Endothelial cell of umbilical vein (primary cell): ENCODE data around the gene STYXL1. TPM values are rescaled to one million over a fixed set of nuclear protein-coding genes. Genes with fewer than 3 reads are reported as not detected.
A peak's percentile ranks its signal among the peaks of the same experiment; 100 is the strongest.

ENCODE experiments used
- BruUV-seq: library from RNA; stranded (reverse); fragments of 400-500 nt; replicated peaks from 2 replicates; lab custom pipeline; 2021; lab: Mats Ljungman, UMichigan
- CTCF ChIA-PET: fragments of 300-600, 350-600 bp; sonication (Branson Sonifier 250); formaldehyde crosslinking; loops from one replicate; lab custom pipeline; 2021; ENCODE audit warnings: antibody characterized with exemption, inconsistent platforms; lab: Charles Lee
- POLR2A ChIA-PET: fragments of 300-600, 350-600 bp; sonication (Branson Sonifier 250); formaldehyde crosslinking; loops from one replicate; lab custom pipeline; 2021; ENCODE audit warnings: antibody characterized with exemption, inconsistent platforms; lab: Charles Lee
- DNase-seq: peaks from one replicate; pipeline ENCODE4 v3.0.0-alpha.2; 2011; ENCODE audit warnings: low read depth, low spot score
- FAIRE-seq: peaks from 2 replicates; lab custom pipeline; 2011; peaks lifted over from hg19 to GRCh38; lab: Jason Lieb, UNC
- H2AFZ ChIP-seq: 2 replicates; pipeline ENCODE4 v1.6.0; 2012; ENCODE audit warnings: low read depth, low read length, control low read depth, inconsistent platforms
- H3K27ac ChIP-seq: 2 replicates; pipeline ENCODE4 v1.5.1; 2011; ENCODE audit warnings: low read depth, mild to moderate bottlenecking, control low read depth, low read length, moderate library complexity; ENCODE audit not compliant: insufficient read depth
- H3K27me3 ChIP-seq, 2 experiments: 2 replicates each; pipeline versions ENCODE4 v1.6.0 to v1.6.1; 2011; ENCODE audit warnings: low read length in 2 of 2, mixed read lengths in 1 of 2; ENCODE audit not compliant: control insufficient read depth in 2 of 2, insufficient read depth in 2 of 2
- H3K36me3 ChIP-seq, 2 experiments: 2 replicates in 1 of 2; 3 replicates in 1 of 2; pipeline ENCODE4 v1.5.1; 2011; ENCODE audit warnings: low read length in 2 of 2, mild to moderate bottlenecking in 1 of 2, moderate library complexity in 1 of 2; ENCODE audit not compliant: control insufficient read depth in 2 of 2, insufficient read depth in 2 of 2; ENCODE audit errors: extremely low read depth in 1 of 2
- H3K4me1 ChIP-seq: 3 replicates; pipeline ENCODE4 v1.5.1; 2011; ENCODE audit warnings: mild to moderate bottlenecking, low read length; ENCODE audit not compliant: control insufficient read depth, insufficient read depth; ENCODE audit errors: extremely low read depth
- H3K4me2 ChIP-seq: 2 replicates; pipeline ENCODE4 v1.6.1; 2011; ENCODE audit warnings: low read length, control low read depth, mixed read lengths; ENCODE audit not compliant: insufficient read depth
- H3K4me3 ChIP-seq, 3 experiments: fragments of 200-600 bp in 1 of 3; sonication (generic), shearing (Covaris generic) in 1 of 3; replicated peaks in 1 of 3; 2 replicates each; pipeline ENCODE4 v1.5.1; 2011 to 2016; ENCODE audit warnings: control low read depth in 3 of 3, low read length in 3 of 3, mild to moderate bottlenecking in 2 of 3, inconsistent platforms in 1 of 3, low read depth in 1 of 3, moderate library complexity in 1 of 3; ENCODE audit not compliant: insufficient read depth in 1 of 3
- H3K79me2 ChIP-seq: 2 replicates; pipeline ENCODE4 v1.6.0; 2012; ENCODE audit warnings: low read length, inconsistent platforms; ENCODE audit not compliant: control insufficient read depth, insufficient read depth
- H3K9ac ChIP-seq: replicated peaks from 2 replicates; pipeline ENCODE3; 2011; ENCODE audit warnings: low read length, control low read depth; ENCODE audit not compliant: insufficient read depth; ENCODE audit errors: extremely low read depth
- H3K9me1 ChIP-seq: replicated peaks from 3 replicates; pipeline ENCODE4 v1.6.0; 2011; ENCODE audit warnings: mild to moderate bottlenecking, low read length; ENCODE audit not compliant: control insufficient read depth, insufficient read depth; ENCODE audit errors: extremely low read depth
- H3K9me3 ChIP-seq: replicated peaks from 2 replicates; pipeline ENCODE4 v1.5.1; 2012; ENCODE audit warnings: low read length, inconsistent platforms; ENCODE audit not compliant: control insufficient read depth, insufficient read depth
- H4K20me1 ChIP-seq: replicated peaks from 2 replicates; pipeline ENCODE3; 2011; ENCODE audit warnings: mild to moderate bottlenecking, low read length; ENCODE audit not compliant: control insufficient read depth, insufficient read depth; ENCODE audit errors: extremely low read depth
- CTCF ChIP-seq, 2 donors: IDR thresholded peaks; 1 replicate in 1 of 2; 2 replicates in 1 of 2; pipeline ENCODE4 v1.5.1; 2011; ENCODE audit warnings: low read length in 2 of 2, mild to moderate bottlenecking in 2 of 2, moderate library complexity in 2 of 2, control low read depth in 1 of 2, inconsistent platforms in 1 of 2, low read depth in 1 of 2; ENCODE audit not compliant: insufficient read depth in 1 of 2; ENCODE audit errors: extremely low read depth in 1 of 2
- EZH2 ChIP-seq: IDR thresholded peaks from 2 replicates; pipeline ENCODE4 v1.6.1; 2012; ENCODE audit warnings: borderline replicate concordance, low read depth, mild to moderate bottlenecking, moderate library complexity, low read length, inconsistent platforms; ENCODE audit not compliant: severe bottlenecking
- FOS ChIP-seq: IDR thresholded peaks from 2 replicates; pipeline ENCODE4 v1.6.1; 2011; ENCODE audit warnings: mild to moderate bottlenecking, low read length, moderate library complexity, borderline replicate concordance; ENCODE audit not compliant: insufficient read depth
- GATA2 ChIP-seq: IDR thresholded peaks from 2 replicates; pipeline ENCODE4 v1.7.0; 2011; ENCODE audit warnings: low read depth, mild to moderate bottlenecking, moderate library complexity, mixed read lengths, low read length; ENCODE audit not compliant: insufficient read length, insufficient read depth
- JUN ChIP-seq: IDR thresholded peaks from 2 replicates; pipeline ENCODE4 v1.6.1; 2011; ENCODE audit warnings: borderline replicate concordance, low read depth; ENCODE audit not compliant: insufficient read length, insufficient read depth
- MAX ChIP-seq: IDR thresholded peaks from 2 replicates; pipeline ENCODE4 v1.6.1; 2011; ENCODE audit not compliant: insufficient read depth, insufficient read length
- MYC ChIP-seq: IDR thresholded peaks from one replicate; pipeline ENCODE4 v1.6.1; 2011; ENCODE audit warnings: mild to moderate bottlenecking, low read depth, low read length
- POLR2A ChIP-seq: IDR thresholded peaks from 2 replicates; pipeline ENCODE4 v1.6.1; 2012; ENCODE audit warnings: low read depth, mild to moderate bottlenecking, control low read depth, low read length
- POLR2AphosphoS5 ChIP-seq: IDR thresholded peaks from 2 replicates; pipeline ENCODE4 v1.6.1; 2012; ENCODE audit warnings: low read depth, mild to moderate bottlenecking, control low read depth, low read length, moderate library complexity; ENCODE audit not compliant: insufficient read depth
- dilution Hi-C: fragments of 300-500 bp; cut with MboI; formaldehyde crosslinking; loops from one replicate; pipeline ENCODE4 v1.15.0; 2019; ENCODE audit warnings: low sequenced_read_pairs; ENCODE audit not compliant: extremely low pct_ligation_motif_present
- intact Hi-C: fragments of 100-400 bp; cut with micrococcal nuclease; formaldehyde crosslinking; loops from one replicate; pipeline ENCODE4 v1.10.0; 2022
- polyA plus RNA-seq, 4 experiments: library from polyadenylated mRNA; depleted of rRNA in 3 of 4; stranded (reverse) in 3 of 4; unstranded in 1 of 4; fragments of >200 nt; gene quantifications; 2 replicates each; pipeline versions ENCODE4 v1.2.1 to v1.2.3, GENCODE V29; 2011 to 2012; ENCODE audit warnings: missing spikeins in 1 of 4
- total RNA-seq: library from RNA; stranded (reverse); gene quantifications from 2 replicates; pipeline ENCODE4 v1.2.3, GENCODE V29; 2021

STYXL1 gene
- total and polyA plus RNA-seq, 2 donors (not counting 3 experiments of a cell fraction or from before 2014, with no cell fraction given) = 23.0 to 67.6 TPM

GRCh38 chr7:75955331-75955955 lies 92.4 kb downstream of the STYXL1 start:
- Histone ChIP-seq H3K27me3 (no peaks in the 10 kb centered on the region), H3K4me2 (no peak overlapping the region), H3K9me1 (no peaks in the 10 kb centered on the region), H3K9ac (no peak overlapping the region), H3K27ac (peak overlapping the region; percentile 21), H4K20me1 (no peaks in the 10 kb centered on the region), H3K9me3 (no peaks in the 10 kb centered on the region), H3K4me1 (peaks cover 7% of the 10 kb centered on the region), H2AFZ (no peak overlapping the region), H3K36me3 (peaks cover 5 to 6% of the 10 kb centered on the region in 2 experiments), H3K79me2 (no peaks in the 10 kb centered on the region), H3K4me3 (no peak overlapping the region)
- FAIRE-seq (no peak), DNase-seq (no peak)
- BruUV-seq = no TSS peak
- ChIA-PET CTCF (no interaction called here), POLR2A (no interaction called here)
- intact Hi-C loops (no loop called here), dilution Hi-C loops (no loop called here)
- no peak for TF ChIP-seq CTCF (IDR thresholded peaks at IDR 0.05; ENCODE audit: extremely low read depth in 1 of 2, insufficient read depth in 1 of 2, low read depth in 1 of 2, low read length in 2 of 2)
- TF ChIP-seq JUN = no peak
- no peak for TF ChIP-seq POLR2A
- TF ChIP-seq EZH2 = no peak
- no peak for TF ChIP-seq POLR2AphosphoS5
- TF ChIP-seq GATA2 = no peak
- no peak for TF ChIP-seq MAX
- TF ChIP-seq MYC = no peak
- TF ChIP-seq FOS = no peak
